Endothelial cell of coronary artery (primary cell): Measurements from ENCODE around the gene SLC1A4. TPM values are rescaled to one million over a fixed set of nuclear protein-coding genes. Genes with fewer than 3 reads are reported as not detected.

Source experiments
- total RNA-seq: library from RNA; depleted of rRNA; stranded (reverse); fragments of >200 nt; gene quantifications from 2 replicates; pipeline ENCODE4 v1.2.3, GENCODE V29; 2014

The SLC1A4 gene
- 9.2 and 19.4 TPM in 2 replicates for total RNA-seq

GRCh38 chr2:64989126-64989981 lies at the start of gene SLC1A4:
Gene SLC1A4, plus strand, starts transcription at chr2:64989399. Its CDS starts 245 bp downstream, at chr2:64989644.

GRCh38 chr2:65056215-65057053 lies 67.2 kb downstream of the SLC1A4 start, which contains the start of gene CEP68:
Gene CEP68, plus strand, starts transcription at chr2:65056416. Its CDS starts 13,029 bp downstream, at chr2:65069445.

Other genes starting within 250 kb of the SLC1A4 start
- gene CEP68, start 67.0 kb downstream of the SLC1A4 start, total RNA-seq: 13.7 and 19.9 TPM in 2 replicates
- gene RAB1A, start 140.7 kb downstream of the SLC1A4 start, total RNA-seq: 95.7 and 104 TPM in 2 replicates
- gene ACTR2, start 238.4 kb downstream of the SLC1A4 start, total RNA-seq: 134 and 158 TPM in 2 replicates